Erythroblast (primary cell): ENCODE measurements around the gene C9orf43.

Experiments
- DNase-seq, 2 experiments: peaks; one replicate each; lab custom pipeline; 2025; lab: John Stamatoyannopoulos, UW
- GATA1 ChIP-seq: IDR thresholded peaks from 2 replicates; pipeline ENCODE4 v1.6.1; 2011; ENCODE audit warnings: low read depth, mild to moderate bottlenecking, control low read depth, low read length, moderate library complexity
- POLR2A ChIP-seq: IDR thresholded peaks from 2 replicates; pipeline ENCODE4 v1.6.1; 2011; ENCODE audit warnings: mild to moderate bottlenecking, low read length

C9orf43 gene

DNA sequence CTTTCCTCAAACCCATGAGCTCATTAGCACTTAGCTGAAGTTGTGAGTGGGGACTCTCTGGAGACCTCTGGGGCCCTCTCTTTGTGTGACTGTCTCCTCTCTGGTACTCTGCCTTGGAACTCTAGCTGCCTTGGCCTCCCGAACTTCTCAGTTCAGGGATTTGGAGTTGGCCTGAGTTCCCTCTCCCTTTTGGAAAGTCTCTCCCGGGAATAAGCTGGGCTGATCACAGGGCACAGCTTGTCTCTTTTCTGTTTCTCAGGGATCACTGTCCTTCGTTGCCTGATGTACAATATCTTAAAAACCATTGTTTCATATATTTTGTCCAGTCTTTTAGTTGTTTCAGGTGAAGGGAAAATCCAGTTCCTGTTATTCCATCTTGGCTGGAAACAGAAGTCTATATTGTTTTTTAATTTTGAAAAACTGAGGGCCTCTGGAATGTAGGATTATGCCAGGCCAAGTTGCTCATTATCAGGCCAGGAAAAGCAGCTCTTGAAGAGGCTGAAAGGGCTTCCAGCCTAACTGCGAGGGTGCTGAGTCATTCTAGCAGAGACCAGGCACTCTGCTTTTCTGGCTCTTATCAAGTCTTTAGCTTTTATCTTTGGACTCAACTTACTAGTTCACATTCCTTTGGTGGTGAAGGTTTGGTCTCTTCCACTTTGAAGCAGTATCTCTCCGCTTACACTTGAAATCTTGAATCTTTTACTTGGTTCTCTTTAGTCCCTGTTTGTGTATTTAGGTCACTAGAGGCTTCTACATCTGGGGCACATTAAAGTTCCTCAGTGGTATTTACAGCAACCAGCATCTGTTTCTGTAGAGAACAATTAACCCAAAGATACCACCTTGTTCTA, 44.6 kb downstream of the C9orf43 start:
- TF ChIP-seq POLR2A (peak; percentile 31), GATA1 (no peak)

GRCh38 chr9:113456235-113456634, 45.7 kb downstream of the C9orf43 start:
- no peak for DNase-seq
- TF ChIP-seq POLR2A: no peak
- no peak for TF ChIP-seq GATA1

More for the DNA sequence above, 44.6 kb downstream of the C9orf43 start:
- DNase-seq: peak; percentile 92 to 94

DNA sequence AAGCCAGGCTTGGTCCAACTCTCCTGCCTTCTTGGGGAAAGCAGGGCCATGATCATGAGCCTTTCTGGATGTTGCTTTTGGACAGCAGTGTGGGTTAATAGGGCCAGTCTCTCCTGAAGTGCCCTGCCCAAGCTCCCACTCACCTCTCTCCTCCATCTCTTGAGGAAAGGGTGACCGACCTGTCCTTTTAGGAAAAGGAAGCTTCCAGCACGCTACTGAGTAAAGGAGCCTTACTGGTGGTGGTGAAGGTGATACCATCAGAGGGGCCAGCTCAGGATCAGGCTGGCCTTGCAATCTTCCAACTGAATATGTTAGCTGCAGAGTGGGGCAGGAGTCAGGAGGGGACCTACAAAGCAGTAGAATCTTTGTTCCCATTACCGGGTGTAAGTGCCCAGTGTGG, 50.7 kb downstream of the C9orf43 start:
- TF ChIP-seq GATA1: no peak
- TF ChIP-seq POLR2A: no peak
- DNase-seq: no peak

GRCh38 chr9:113461943-113462342, 51.4 kb downstream of the C9orf43 start:
- TF ChIP-seq GATA1: no peak
- no peak for TF ChIP-seq POLR2A
- no peak for DNase-seq

DNA sequence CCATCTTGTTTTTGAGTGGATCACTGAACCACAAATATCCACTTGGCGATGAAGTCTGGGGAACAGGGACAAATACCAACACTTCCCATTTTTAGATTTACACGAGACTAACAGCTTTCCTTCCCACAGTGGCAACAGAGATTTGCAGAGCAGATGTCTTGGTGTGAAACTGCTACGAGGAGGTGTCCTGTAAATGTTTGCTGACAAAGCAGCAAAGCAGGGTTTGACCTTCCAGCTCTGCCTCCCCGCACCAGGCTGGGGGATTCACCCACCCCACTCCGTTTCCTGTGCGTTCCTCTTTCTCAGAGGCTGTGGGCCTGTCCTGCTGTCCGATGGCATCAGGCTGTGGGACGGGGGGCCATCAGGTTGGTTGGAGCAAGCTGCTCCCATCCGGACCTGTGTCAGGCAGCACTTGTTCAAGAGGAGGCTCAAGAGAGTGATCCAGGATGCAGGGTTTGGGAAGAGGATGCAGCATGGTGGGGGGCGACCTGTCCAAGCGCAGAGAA, 52.3 kb downstream of the C9orf43 start:
- TF ChIP-seq POLR2A: no peak
- no peak for TF ChIP-seq GATA1
- DNase-seq: no peak

- TF ChIP-seq POLR2A: no peak
- TF ChIP-seq GATA1: no peak
- DNase-seq: peak in 1 of 2 experiments; percentile 19
These were observed 53.1 kb downstream of the C9orf43 start, which contains the start of gene RGS3 for GRCh38 chr9:113463418-113464285. Gene RGS3 (plus strand): TSS chr9:113463727. CDS start chr9:113463803, 76 bp downstream.

DNA sequence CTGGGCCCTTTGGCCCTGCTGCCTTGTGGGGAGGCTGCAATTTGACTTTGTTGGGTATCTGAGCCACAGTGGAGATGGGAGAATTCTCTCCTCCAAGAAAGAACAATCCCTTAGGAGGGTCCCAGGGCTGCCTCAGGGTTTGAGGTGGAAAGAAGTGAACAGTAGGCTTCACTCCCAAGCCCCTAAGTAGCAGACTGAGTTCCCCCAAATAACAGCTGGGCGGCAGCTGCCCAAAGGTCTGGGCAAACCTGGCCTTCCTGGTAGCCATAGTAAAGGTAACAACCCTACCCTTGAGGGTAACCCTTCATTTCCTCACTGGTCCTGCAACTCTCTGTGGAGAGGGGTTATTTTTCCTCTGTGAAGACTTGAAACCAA, 53.7 kb downstream of the C9orf43 start:
- TF ChIP-seq GATA1 (no peak), POLR2A (no peak)
- no peak for DNase-seq

- TF ChIP-seq GATA1 (no peak), POLR2A (no peak)
- DNase-seq: no peak
These were observed 55.1 kb downstream of the C9orf43 start for GRCh38 chr9:113465599-113466140.

DNA sequence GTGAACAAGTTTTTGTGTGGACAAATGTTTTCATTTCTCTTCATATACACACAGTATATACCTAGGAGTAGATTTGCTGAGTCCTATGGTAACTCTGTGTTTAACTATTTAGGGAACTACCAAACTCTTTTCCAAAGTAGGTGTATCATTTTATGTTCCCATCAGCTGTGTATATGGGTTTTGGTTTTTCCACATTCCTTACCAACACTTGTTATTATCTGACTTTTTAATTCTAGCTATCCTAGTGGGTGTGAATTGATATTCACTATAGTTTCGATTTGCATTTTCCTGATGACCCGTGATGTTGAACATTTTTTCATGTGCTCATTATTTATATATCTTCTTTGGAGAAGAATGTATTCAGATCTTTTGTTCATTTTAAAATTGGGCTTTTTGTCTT, 56.6 kb downstream of the C9orf43 start:
- TF ChIP-seq POLR2A (no peak), GATA1 (no peak)
- DNase-seq: no peak

- DNase-seq: no peak
- TF ChIP-seq GATA1: no peak
These were observed 58.3 kb downstream of the C9orf43 start for GRCh38 chr9:113468716-113469448.

DNA sequence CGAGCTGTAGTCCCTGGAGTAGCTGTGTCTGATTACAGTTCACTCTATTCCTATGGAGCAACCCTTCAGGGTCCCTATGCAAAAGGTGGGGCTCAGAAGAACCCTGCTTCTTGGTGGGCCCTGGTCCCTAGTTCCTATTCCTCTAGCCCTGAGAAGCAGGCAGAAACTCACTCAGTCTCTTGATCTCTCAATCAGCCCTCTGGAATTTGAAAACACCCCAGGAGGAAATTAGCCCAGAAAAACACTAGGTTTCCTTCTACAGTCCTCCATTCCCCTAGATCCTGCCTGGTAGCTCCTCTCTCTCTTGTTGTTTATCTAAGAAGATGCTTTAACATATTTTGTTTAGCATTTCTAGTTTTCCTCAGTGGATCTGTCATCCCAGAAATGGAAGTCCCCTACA, 60.6 kb downstream of the C9orf43 start:
- DNase-seq: no peak
- TF ChIP-seq GATA1: no peak
- TF ChIP-seq POLR2A: no peak

DNA sequence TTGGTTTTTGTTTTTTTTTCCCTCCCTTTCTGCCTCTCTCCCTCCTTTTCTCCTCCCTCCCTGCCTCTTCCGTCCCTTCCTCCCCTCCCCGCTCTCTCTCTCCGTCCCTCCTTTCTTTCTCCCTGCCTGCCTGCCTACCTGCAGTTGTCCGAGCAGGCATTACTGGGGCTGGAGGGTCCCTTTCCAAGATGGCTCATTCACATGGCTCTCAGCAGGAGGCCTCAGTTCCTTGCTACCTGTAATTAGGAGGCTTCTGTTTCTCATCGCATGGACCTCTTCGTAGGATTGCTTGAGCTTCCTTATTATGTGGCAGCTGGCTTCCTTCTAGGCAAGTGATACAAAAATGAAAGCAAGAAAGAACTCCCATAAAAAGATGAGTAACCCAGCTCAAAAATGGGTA, 61.0 kb downstream of the C9orf43 start:
- no peak for DNase-seq
- TF ChIP-seq GATA1 (no peak), POLR2A (no peak)

GRCh38 chr9:113472199-113472598, 61.7 kb downstream of the C9orf43 start:
- TF ChIP-seq GATA1 (no peak), POLR2A (no peak)
- no peak for DNase-seq
